HEK293 (cell line): ENCODE results near the gene PPFIA2.
A peak's percentile ranks its signal among the peaks of the same experiment; 100 is the strongest.

Experiments used
- CTCF ChIA-PET: fragments of 350-600 bp; formaldehyde crosslinking; extraction: SDS; loops from one replicate; lab custom pipeline; 2021; ENCODE audit warnings: antibody characterized with exemption; lab: Yijun Ruan, JAX
- POLR2A ChIA-PET: fragments of 300-600 bp; formaldehyde crosslinking; extraction: SDS; loops from one replicate; lab custom pipeline; 2020; ENCODE audit warnings: antibody characterized with exemption, inconsistent platforms; lab: Yijun Ruan, JAX
- H3K27ac ChIP-seq: fragments of 200-500 bp; sonication (Bioruptor generic); 2 replicates; pipeline ENCODE4 v1.5.1; 2014; ENCODE audit warnings: low read depth, low read length, control low read depth, inconsistent platforms; ENCODE audit errors: extremely low read depth
- H3K36me3 ChIP-seq, 2 experiments: fragments of 200-500 bp in 1 of 2; sonication (Bioruptor generic) in 1 of 2; 1 replicate in 1 of 2; 2 replicates in 1 of 2; pipeline ENCODE4 v1.5.1; 2014 to 2017; ENCODE audit warnings: inconsistent platforms in 2 of 2, low read length in 2 of 2; ENCODE audit not compliant: control insufficient read depth in 2 of 2, insufficient read depth in 1 of 2
- H3K4me1 ChIP-seq: fragments of 200-500 bp; sonication (Bioruptor generic); 2 replicates; pipeline ENCODE4 v1.5.1; 2014; ENCODE audit warnings: mild to moderate bottlenecking, low read length, inconsistent platforms; ENCODE audit not compliant: control insufficient read depth, insufficient read depth
- H3K4me3 ChIP-seq: 2 replicates; pipeline ENCODE4 v1.5.1; 2011; ENCODE audit warnings: low read depth, mild to moderate bottlenecking, control low read depth, low read length, moderate library complexity
- H3K9me3 ChIP-seq: fragments of 200-500 bp; sonication (Bioruptor generic); 2 replicates; pipeline ENCODE4 v1.5.1; 2014; ENCODE audit warnings: low read depth, low read length, inconsistent platforms; ENCODE audit not compliant: control insufficient read depth, insufficient read depth
- HOXA7 ChIP-seq: sonication (generic); formaldehyde crosslinking; IDR thresholded peaks from 2 replicates; pipeline ENCODE4 v1.8.1; 2022; ENCODE audit warnings: missing genetic modification reagents, borderline replicate concordance
- TCF7L2 ChIP-seq: IDR thresholded peaks from 2 replicates; pipeline ENCODE4 v1.6.1; 2011; ENCODE audit warnings: low read depth, mild to moderate bottlenecking, inconsistent platforms, low read length, moderate library complexity, borderline replicate concordance
- TRIM28 ChIP-seq: IDR thresholded peaks from 2 replicates; pipeline ENCODE4 v1.6.1; 2011; ENCODE audit warnings: low read length, control low read depth, borderline replicate concordance
- ZNF112 ChIP-seq: fragments of 450-650 bp; formaldehyde crosslinking; IDR thresholded peaks from 2 replicates; pipeline ENCODE4 v1.5.0; 2017; ENCODE audit warnings: missing biosample characterization, missing genetic modification characterization
- ZNF114 ChIP-seq: fragments of 450-650 bp; formaldehyde crosslinking; IDR thresholded peaks from 2 replicates; pipeline ENCODE4 v1.5.0; 2017; ENCODE audit warnings: missing biosample characterization, missing genetic modification characterization
- ZNF19 ChIP-seq: fragments of 450-650 bp; formaldehyde crosslinking; IDR thresholded peaks from 2 replicates; pipeline ENCODE4; 2016; ENCODE audit warnings: missing biosample characterization, missing genetic modification characterization, low read depth
- ZNF324 ChIP-seq: fragments of 450-650 bp; formaldehyde crosslinking; IDR thresholded peaks from 2 replicates; pipeline ENCODE4 v1.5.1; 2016; ENCODE audit warnings: missing biosample characterization, missing genetic modification characterization
- ZNF341 ChIP-seq: fragments of 450-650 bp; formaldehyde crosslinking; IDR thresholded peaks from 2 replicates; pipeline ENCODE4; 2016; ENCODE audit warnings: low read depth, missing biosample characterization, missing genetic modification characterization
- ZNF473 ChIP-seq: fragments of 450-650 bp; formaldehyde crosslinking; IDR thresholded peaks from 2 replicates; pipeline ENCODE4 v1.5.1; 2017; ENCODE audit warnings: missing biosample characterization, missing genetic modification characterization
- ZNF529 ChIP-seq: fragments of 450-650 bp; formaldehyde crosslinking; IDR thresholded peaks from 2 replicates; pipeline ENCODE4 v1.5.1; 2017; ENCODE audit warnings: missing genetic modification characterization, missing biosample characterization; ENCODE audit not compliant: insufficient replicate concordance
- ZNF558 ChIP-seq: fragments of 450-650 bp; formaldehyde crosslinking; IDR thresholded peaks from 2 replicates; pipeline ENCODE4 v1.5.1; 2016; ENCODE audit warnings: missing biosample characterization, missing genetic modification characterization
- ZNF560 ChIP-seq: fragments of 450-650 bp; formaldehyde crosslinking; IDR thresholded peaks from 2 replicates; pipeline ENCODE4 v1.5.1; 2017; ENCODE audit warnings: missing biosample characterization, missing genetic modification characterization, borderline replicate concordance
- ZNF626 ChIP-seq: fragments of 450-650 bp; sonication (Bioruptor Pico); formaldehyde crosslinking; IDR thresholded peaks from 2 replicates; pipeline ENCODE4 v1.5.1; 2018; ENCODE audit warnings: missing biosample characterization, missing genetic modification characterization, inconsistent platforms
- ZNF768 ChIP-seq: fragments of 450-650 bp; formaldehyde crosslinking; IDR thresholded peaks from 2 replicates; pipeline ENCODE4 v1.5.1; 2018; ENCODE audit warnings: missing biosample characterization, mild to moderate bottlenecking, missing genetic modification characterization
- ZNF791 ChIP-seq: fragments of 450-650 bp; formaldehyde crosslinking; IDR thresholded peaks from 2 replicates; pipeline ENCODE4 v1.5.1; 2016; ENCODE audit warnings: missing biosample characterization, missing genetic modification characterization
- ZSCAN30 ChIP-seq: fragments of 450-650 bp; IDR thresholded peaks from 2 replicates; pipeline ENCODE4 v1.5.1; 2018; ENCODE audit warnings: missing biosample characterization, mild to moderate bottlenecking, missing genetic modification characterization, moderate library complexity
- TF ChIP-seq, protein P1 (sequence below): fragments of 450-650 bp; formaldehyde crosslinking; conservative IDR thresholded peaks from 2 replicates; pipeline ENCODE4 v1.5.1; 2016; ENCODE audit warnings: low read depth, missing biosample characterization, missing genetic modification characterization
- TF ChIP-seq, protein P2 (sequence below): fragments of 450-650 bp; formaldehyde crosslinking; IDR thresholded peaks from 2 replicates; pipeline ENCODE4 v1.5.1; 2017; ENCODE audit warnings: missing biosample characterization, missing genetic modification characterization
- TF ChIP-seq, protein P3 (sequence below): fragments of 450-650 bp; formaldehyde crosslinking; IDR thresholded peaks from 2 replicates; pipeline ENCODE4 v1.5.1; 2016; ENCODE audit warnings: missing biosample characterization, missing genetic modification characterization, borderline replicate concordance
- TF ChIP-seq, protein P4 (sequence below): fragments of 450-650 bp; formaldehyde crosslinking; IDR thresholded peaks from 2 replicates; pipeline ENCODE4 v1.5.1; 2016; ENCODE audit warnings: missing biosample characterization, missing genetic modification characterization
- TF ChIP-seq, protein P5 (sequence below): fragments of 450-650 bp; formaldehyde crosslinking; optimal IDR thresholded peaks from 2 replicates; pipeline ENCODE3; 2016; ENCODE audit warnings: missing biosample characterization, mild to moderate bottlenecking, missing genetic modification characterization
- TF ChIP-seq, protein P6 (sequence below): fragments of 450-650 bp; formaldehyde crosslinking; IDR thresholded peaks from 2 replicates; pipeline ENCODE4 v1.5.1; 2016; ENCODE audit warnings: missing biosample characterization, missing genetic modification characterization

The PPFIA2 gene

DNA sequence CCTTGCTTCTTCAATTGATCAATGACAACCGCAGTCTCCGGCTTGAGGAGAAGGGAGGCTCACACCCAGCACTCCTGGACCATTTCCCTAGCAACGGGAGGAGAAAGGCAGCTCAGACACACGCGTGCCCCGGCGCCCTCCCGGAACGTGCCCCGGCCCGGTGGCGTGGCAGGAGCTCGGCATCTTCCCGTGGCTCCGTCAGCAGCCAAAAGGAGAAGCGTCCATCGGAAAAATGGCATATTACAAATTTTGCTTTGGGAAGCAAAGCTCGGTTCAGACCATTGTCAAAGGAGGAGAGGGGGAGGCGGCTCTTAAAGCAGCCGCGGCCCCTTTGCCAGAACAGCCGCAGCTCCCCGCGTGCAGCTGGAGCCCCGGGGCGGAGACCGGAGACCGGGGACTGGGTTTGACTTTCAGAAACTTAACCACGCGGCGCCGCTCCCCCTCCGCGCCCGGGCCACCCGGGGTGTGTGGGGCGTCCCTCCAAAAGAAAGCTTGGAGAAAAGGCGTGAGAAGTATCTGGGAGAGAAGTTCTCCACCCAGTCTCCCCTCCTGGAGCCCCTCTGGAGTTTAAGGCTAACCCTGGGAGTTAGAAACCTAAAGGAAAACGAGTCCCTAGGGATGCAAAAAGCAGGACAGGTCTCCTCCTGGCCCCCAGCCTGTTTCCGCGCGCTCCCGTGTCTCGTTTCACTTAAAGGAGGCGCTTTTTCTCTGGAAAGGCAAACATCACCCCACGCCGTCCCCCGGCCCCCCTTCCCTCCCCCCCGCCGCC, 545 bp downstream of the PPFIA2 start (continued):
- TF ChIP-seq, protein P1, sequence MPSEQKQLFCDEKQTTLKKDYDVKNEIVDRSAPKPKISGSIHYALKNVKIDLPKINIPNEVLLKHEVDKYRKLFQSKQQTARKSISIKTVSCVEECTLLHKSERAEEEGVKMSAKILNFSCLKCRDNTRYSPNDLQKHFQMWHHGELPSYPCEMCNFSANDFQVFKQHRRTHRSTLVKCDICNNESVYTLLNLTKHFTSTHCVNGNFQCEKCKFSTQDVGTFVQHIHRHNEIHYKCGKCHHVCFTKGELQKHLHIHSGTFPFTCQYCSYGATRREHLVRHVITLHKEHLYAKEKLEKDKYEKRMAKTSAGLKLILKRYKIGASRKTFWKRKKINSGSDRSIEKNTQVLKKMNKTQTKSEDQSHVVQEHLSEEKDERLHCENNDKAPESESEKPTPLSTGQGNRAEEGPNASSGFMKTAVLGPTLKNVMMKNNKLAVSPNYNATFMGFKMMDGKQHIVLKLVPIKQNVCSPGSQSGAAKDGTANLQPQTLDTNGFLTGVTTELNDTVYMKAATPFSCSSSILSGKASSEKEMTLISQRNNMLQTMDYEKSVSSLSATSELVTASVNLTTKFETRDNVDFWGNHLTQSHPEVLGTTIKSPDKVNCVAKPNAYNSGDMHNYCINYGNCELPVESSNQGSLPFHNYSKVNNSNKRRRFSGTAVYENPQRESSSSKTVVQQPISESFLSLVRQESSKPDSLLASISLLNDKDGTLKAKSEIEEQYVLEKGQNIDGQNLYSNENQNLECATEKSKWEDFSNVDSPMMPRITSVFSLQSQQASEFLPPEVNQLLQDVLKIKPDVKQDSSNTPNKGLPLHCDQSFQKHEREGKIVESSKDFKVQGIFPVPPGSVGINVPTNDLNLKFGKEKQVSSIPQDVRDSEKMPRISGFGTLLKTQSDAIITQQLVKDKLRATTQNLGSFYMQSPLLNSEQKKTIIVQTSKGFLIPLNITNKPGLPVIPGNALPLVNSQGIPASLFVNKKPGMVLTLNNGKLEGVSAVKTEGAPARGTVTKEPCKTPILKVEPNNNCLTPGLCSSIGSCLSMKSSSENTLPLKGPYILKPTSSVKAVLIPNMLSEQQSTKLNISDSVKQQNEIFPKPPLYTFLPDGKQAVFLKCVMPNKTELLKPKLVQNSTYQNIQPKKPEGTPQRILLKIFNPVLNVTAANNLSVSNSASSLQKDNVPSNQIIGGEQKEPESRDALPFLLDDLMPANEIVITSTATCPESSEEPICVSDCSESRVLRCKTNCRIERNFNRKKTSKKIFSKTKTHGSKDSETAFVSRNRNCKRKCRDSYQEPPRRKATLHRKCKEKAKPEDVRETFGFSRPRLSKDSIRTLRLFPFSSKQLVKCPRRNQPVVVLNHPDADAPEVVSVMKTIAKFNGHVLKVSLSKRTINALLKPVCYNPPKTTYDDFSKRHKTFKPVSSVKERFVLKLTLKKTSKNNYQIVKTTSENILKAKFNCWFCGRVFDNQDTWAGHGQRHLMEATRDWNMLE: no peak
- no peak for TF ChIP-seq ZNF558 (tag by site-specific recombination)

DNA sequence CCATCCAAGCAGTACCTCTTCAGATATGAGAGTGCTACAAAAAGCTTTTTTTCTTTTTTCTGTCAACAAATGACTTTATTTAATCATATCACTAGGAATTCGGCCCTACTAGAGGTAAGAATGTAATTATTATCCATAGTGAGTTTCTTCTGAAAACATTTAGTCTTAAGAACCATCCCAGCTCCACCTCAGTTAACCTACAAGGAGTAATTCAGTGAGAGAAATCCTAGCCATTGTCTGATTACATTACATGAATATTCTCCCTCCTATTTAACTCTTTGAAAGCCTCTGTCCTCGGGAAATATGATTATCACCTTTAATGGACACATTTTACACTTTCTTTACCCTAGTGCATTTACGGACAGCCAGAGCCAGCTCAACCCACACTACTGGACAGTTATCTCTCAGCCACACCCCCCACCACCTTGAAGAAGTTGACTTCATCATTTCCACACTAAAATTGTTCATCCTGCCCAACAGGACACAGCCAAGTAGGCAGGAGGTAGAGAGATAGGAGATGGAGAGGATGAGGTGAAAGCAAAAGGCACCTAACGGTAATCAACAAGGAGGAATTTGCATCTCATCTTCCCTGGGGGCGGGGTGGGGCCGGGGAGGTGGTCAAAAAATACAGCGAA, 1.3 kb downstream of the PPFIA2 start:
- Histone ChIP-seq H3K36me3 (no peaks in the 10 kb centered on the region), H3K4me1 (peaks cover 3% of the 10 kb centered on the region; the same call in 1 of the 2 replicates), H3K27ac (no peak overlapping the region), H3K9me3 (no peaks in the 10 kb centered on the region), H3K4me3 (peak overlapping the region; percentile 50)
- ChIA-PET CTCF (no interaction called here), POLR2A (no interaction called here)
- TF ChIP-seq, protein P2, sequence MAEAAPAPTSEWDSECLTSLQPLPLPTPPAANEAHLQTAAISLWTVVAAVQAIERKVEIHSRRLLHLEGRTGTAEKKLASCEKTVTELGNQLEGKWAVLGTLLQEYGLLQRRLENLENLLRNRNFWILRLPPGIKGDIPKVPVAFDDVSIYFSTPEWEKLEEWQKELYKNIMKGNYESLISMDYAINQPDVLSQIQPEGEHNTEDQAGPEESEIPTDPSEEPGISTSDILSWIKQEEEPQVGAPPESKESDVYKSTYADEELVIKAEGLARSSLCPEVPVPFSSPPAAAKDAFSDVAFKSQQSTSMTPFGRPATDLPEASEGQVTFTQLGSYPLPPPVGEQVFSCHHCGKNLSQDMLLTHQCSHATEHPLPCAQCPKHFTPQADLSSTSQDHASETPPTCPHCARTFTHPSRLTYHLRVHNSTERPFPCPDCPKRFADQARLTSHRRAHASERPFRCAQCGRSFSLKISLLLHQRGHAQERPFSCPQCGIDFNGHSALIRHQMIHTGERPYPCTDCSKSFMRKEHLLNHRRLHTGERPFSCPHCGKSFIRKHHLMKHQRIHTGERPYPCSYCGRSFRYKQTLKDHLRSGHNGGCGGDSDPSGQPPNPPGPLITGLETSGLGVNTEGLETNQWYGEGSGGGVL: no peak
- TF ChIP-seq ZNF112 (tag by site-specific recombination) (no peak), ZNF626 (no peak), ZSCAN30 (tag by site-specific recombination) (no peak), ZNF791 (tag by site-specific recombination) (no peak), ZNF114 (tag by site-specific recombination) (no peak), HOXA7 (CRISPR knock-in tag) (no peak), ZNF341 (no peak), ZNF324 (tag by site-specific recombination) (no peak), ZNF473 (tag by site-specific recombination) (no peak), TCF7L2 (no peak), ZNF560 (tag by site-specific recombination) (no peak), TRIM28 (no peak), ZNF529 (tag by site-specific recombination) (no peak), ZNF19 (no peak), ZNF768 (tag by site-specific recombination) (no peak)
- TF ChIP-seq, protein P3, sequence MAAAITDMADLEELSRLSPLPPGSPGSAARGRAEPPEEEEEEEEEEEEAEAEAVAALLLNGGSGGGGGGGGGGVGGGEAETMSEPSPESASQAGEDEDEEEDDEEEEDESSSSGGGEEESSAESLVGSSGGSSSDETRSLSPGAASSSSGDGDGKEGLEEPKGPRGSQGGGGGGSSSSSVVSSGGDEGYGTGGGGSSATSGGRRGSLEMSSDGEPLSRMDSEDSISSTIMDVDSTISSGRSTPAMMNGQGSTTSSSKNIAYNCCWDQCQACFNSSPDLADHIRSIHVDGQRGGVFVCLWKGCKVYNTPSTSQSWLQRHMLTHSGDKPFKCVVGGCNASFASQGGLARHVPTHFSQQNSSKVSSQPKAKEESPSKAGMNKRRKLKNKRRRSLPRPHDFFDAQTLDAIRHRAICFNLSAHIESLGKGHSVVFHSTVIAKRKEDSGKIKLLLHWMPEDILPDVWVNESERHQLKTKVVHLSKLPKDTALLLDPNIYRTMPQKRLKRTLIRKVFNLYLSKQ (tag by site-specific recombination): no peak
- TF ChIP-seq, protein P4, sequence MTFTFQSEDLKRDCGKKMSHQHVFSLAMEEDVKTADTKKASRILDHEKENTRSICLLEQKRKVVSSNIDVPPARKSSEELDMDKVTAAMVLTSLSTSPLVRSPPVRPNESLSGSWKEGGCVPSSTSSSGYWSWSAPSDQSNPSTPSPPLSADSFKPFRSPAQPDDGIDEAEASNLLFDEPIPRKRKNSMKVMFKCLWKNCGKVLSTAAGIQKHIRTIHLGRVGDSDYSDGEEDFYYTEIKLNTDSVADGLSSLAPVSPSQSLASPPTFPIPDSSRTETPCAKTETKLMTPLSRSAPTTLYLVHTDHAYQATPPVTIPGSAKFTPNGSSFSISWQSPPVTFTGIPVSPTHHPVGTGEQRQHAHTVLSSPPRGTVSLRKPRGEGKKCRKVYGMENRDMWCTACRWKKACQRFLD (tag by site-specific recombination): no peak
- TF ChIP-seq, protein P5, sequence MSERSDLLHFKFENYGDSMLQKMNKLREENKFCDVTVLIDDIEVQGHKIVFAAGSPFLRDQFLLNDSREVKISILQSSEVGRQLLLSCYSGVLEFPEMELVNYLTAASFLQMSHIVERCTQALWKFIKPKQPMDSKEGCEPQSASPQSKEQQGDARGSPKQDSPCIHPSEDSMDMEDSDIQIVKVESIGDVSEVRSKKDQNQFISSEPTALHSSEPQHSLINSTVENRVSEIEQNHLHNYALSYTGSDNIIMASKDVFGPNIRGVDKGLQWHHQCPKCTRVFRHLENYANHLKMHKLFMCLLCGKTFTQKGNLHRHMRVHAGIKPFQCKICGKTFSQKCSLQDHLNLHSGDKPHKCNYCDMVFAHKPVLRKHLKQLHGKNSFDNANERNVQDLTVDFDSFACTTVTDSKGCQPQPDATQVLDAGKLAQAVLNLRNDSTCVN (tag by site-specific recombination): no peak
- TF ChIP-seq, protein P6, sequence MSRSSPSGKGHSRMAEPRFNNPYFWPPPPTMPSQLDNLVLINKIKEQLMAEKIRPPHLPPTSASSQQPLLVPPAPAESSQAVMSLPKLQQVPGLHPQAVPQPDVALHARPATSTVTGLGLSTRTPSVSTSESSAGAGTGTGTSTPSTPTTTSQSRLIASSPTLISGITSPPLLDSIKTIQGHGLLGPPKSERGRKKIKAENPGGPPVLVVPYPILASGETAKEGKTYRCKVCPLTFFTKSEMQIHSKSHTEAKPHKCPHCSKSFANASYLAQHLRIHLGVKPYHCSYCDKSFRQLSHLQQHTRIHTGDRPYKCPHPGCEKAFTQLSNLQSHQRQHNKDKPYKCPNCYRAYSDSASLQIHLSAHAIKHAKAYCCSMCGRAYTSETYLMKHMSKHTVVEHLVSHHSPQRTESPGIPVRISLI (tag by site-specific recombination): no peak
